Parathyroid adenoma (tissue), 2 donors: ENCODE data around the gene ACADS.

Experiments
- H2AFZ ChIP-seq: fragments of 300-600 bp; sonication (generic); one replicate; pipeline ENCODE4 v1.7.0; 2017; ENCODE audit warnings: antibody characterized with exemption, mild to moderate bottlenecking
- H3K27ac ChIP-seq: fragments of 300-600 bp; sonication (generic); one replicate; pipeline ENCODE4 v1.7.0; 2017
- H3K27me3 ChIP-seq: fragments of 300-600 bp; sonication (generic); one replicate; pipeline ENCODE4 v1.7.0; 2017; ENCODE audit warnings: low read length; ENCODE audit not compliant: control insufficient read depth, insufficient read depth
- H3K36me3 ChIP-seq: fragments of 300-600 bp; sonication (generic); one replicate; pipeline ENCODE4 v1.7.0; 2017; ENCODE audit warnings: low read length; ENCODE audit not compliant: control insufficient read depth, insufficient read depth
- H3K4me1 ChIP-seq: fragments of 300-600 bp; sonication (generic); one replicate; pipeline ENCODE4 v1.7.0; 2017; ENCODE audit warnings: control low read depth
- H3K4me2 ChIP-seq: fragments of 300-600 bp; sonication (generic); one replicate; pipeline ENCODE4 v1.7.0; 2017; ENCODE audit warnings: low read length
- H3K4me3 ChIP-seq: fragments of 300-600 bp; sonication (generic); one replicate; pipeline ENCODE4 v1.7.0; 2017; ENCODE audit warnings: low read depth, low read length
- H3K79me2 ChIP-seq: fragments of 300-600 bp; sonication (generic); one replicate; pipeline ENCODE4 v1.7.0; 2017; ENCODE audit warnings: control low read depth
- H3K9ac ChIP-seq: fragments of 300-600 bp; sonication (generic); one replicate; pipeline ENCODE4 v1.7.0; 2017; ENCODE audit warnings: mild to moderate bottlenecking
- H3K9me3 ChIP-seq: fragments of 300-600 bp; sonication (generic); one replicate; pipeline ENCODE4 v1.7.0; 2017; ENCODE audit warnings: low read length; ENCODE audit not compliant: control insufficient read depth
- TF ChIP-seq, protein P1 (sequence below): fragments of 300-600 bp; sonication (generic); IDR thresholded peaks from one replicate; pipeline ENCODE4 v1.7.0; 2017; ENCODE audit warnings: antibody characterized with exemption, mild to moderate bottlenecking
- donor health status: primary hyperparathyroidism.

Gene ACADS

DNA sequence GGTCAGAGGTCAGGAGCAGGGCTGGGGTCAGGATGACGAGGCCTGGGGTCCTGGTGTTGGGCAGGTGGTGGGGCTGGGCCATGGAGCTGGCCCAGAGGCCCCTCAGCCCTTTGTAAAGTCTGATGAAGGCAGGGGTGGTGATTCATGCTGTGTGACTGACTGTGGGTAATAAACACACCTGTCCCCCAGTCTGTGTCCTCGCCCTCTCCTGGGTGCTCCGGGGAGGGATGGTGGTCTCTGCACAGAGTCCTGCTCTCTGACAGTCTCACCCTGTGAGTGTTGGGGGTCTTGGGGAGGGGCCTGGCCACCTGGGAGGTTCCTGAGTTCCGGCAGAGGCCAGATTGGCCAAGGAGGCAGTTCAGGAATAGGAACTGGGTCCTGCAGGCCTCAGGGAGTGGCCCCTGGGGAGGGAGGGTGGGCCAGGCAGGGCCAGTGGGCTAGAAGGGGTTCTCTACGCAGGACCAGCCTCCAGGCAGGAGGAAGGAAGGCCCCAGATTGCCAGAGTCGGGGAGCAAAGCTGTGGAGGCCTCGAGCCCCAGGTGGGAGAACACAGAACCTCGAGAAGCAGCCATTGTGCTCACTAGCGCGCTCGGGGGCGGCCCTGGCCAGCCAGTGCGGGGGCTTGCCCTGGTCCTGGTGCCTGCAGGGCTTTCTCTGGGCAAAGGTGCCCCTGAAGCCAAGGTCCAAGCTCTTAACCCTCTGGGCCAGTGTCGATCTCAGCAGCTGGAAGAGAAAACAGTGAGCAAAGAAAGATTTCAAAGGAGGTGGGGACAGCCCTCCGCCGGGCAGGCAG lies 14.4 kb downstream of the ACADS start:
- no peaks in the 10 kb centered on the region for H3K27me3 ChIP-seq
- no peaks in the 10 kb centered on the region for H3K79me2 ChIP-seq
- H3K4me2 ChIP-seq, result no peak overlapping the region
- H3K27ac ChIP-seq, result no peak overlapping the region
- H2AFZ ChIP-seq, result no peak overlapping the region
- no peaks in the 10 kb centered on the region for H3K36me3 ChIP-seq
- no peak overlapping the region for H3K9ac ChIP-seq
- H3K4me1 ChIP-seq, result no peaks in the 10 kb centered on the region
- H3K9me3 ChIP-seq, result no peaks in the 10 kb centered on the region
- TF ChIP-seq, protein P1, sequence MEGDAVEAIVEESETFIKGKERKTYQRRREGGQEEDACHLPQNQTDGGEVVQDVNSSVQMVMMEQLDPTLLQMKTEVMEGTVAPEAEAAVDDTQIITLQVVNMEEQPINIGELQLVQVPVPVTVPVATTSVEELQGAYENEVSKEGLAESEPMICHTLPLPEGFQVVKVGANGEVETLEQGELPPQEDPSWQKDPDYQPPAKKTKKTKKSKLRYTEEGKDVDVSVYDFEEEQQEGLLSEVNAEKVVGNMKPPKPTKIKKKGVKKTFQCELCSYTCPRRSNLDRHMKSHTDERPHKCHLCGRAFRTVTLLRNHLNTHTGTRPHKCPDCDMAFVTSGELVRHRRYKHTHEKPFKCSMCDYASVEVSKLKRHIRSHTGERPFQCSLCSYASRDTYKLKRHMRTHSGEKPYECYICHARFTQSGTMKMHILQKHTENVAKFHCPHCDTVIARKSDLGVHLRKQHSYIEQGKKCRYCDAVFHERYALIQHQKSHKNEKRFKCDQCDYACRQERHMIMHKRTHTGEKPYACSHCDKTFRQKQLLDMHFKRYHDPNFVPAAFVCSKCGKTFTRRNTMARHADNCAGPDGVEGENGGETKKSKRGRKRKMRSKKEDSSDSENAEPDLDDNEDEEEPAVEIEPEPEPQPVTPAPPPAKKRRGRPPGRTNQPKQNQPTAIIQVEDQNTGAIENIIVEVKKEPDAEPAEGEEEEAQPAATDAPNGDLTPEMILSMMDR, result no peak
- no peak overlapping the region for H3K4me3 ChIP-seq

DNA sequence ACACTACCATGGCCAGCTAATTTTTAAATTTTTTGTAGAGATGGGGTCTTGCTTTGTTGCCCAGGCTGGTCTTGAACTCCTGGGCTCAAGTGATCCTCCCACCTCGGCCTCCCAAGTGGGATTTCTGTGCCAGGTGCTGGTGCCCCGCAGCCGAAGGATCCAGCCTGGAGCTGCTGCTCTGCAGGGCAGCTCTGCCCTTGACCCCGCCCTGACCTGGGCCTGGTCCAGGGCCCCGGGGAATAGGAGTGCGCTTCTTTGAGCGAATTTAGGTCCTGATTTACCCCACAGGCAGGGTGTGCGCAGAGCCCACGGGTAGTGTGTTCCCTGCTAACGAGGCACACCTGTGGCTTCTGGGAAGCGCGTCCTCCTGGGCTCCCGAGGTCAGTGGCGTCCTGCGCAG lies 15.2 kb downstream of the ACADS start:
- Histone ChIP-seq H3K27me3 (no peaks in the 10 kb centered on the region), H3K36me3 (no peaks in the 10 kb centered on the region), H3K4me1 (no peaks in the 10 kb centered on the region), H3K27ac (no peak overlapping the region), H3K4me3 (no peak overlapping the region), H3K9ac (no peak overlapping the region), H2AFZ (no peak overlapping the region), H3K4me2 (no peak overlapping the region), H3K79me2 (no peaks in the 10 kb centered on the region), H3K9me3 (no peaks in the 10 kb centered on the region)
- TF ChIP-seq, protein P1, result no peak

DNA sequence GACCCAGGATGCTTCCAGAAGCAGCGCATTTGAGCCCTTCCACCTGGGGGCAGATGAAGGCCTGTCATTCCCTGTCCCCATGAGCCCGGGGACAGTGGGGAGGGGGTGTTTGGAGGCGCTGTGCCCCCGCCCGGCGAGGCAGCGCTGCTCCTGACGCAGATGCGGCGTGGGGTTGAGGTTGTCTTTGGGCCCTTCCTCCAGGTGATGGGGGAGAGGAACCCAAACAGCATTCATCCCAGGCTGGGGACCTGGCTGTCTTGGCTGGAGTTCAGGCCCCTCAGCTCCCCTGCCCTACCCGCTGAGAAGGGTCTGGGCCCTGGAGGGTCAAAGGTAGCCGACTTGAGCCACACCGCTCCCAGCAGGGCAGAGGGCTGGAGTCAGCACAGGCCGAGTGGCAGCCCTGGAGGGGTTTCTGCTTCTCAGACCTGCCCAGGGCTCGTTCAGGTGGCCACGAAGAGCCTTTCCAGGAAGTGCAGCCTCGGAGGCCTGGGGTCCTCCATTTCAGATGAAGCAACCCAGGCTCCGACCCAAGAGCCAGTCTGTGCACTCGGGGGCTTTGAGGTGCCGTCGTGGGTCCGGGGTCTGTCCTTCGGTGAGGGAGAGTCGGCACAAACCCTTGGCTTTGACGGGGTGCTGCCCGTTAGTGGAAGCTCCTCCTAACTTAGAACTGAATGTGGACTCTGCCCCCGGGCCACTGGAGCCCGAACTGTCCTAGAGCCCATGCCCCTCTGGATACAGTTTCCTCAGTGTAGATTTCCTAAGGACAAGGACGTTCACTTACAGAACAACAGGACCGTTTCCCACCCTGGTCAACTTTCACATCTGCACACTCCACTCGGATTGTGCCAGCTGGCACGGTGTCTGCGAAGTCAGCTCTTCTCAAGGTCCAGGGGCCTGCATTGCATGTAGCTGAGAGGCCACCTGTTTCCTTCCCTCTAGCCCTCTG lies 16.1 kb downstream of the ACADS start:
- Histone ChIP-seq H2AFZ (no peak overlapping the region), H3K9ac (no peak overlapping the region), H3K9me3 (no peaks in the 10 kb centered on the region), H3K4me2 (no peak overlapping the region), H3K4me3 (no peak overlapping the region), H3K4me1 (no peaks in the 10 kb centered on the region), H3K27ac (no peak overlapping the region), H3K79me2 (no peaks in the 10 kb centered on the region), H3K27me3 (no peaks in the 10 kb centered on the region), H3K36me3 (no peaks in the 10 kb centered on the region)
- TF ChIP-seq, protein P1, result no peak

DNA sequence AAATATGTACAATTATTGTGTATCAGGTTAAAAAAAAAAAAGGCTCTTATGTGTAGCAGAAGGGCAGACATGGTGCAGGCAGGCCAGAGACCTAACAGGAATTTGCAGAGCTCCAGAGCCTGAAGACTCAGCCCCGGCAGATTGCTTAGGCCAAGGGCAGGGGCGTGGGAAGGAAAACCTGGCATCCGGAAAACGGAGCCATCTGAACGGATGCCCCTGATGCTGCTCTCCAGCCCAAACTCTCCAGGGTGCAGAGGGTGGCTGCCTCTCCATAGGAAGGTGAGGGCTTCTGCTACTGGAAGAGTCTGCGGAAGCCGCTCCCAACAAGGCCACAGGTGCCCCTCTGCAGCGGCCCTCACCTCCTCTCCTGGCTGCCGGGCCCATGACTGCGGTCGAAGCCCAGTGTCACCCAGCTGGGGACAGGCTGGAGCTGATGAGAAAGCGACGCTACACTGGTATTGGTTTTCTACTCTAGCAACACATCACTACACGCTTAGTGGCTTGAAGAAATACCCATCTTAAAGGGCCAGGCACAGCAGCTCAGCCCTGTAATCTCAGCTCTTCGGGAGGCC lies 19.4 kb downstream of the ACADS start:
- H3K4me1 ChIP-seq, result no peaks in the 10 kb centered on the region
- H3K27me3 ChIP-seq, result no peaks in the 10 kb centered on the region
- no peak overlapping the region for H3K9ac ChIP-seq
- H3K36me3 ChIP-seq, result no peaks in the 10 kb centered on the region
- H3K4me2 ChIP-seq, result no peak overlapping the region
- no peaks in the 10 kb centered on the region for H3K9me3 ChIP-seq
- no peak overlapping the region for H2AFZ ChIP-seq
- TF ChIP-seq, protein P1, result no peak
- H3K27ac ChIP-seq, result no peak overlapping the region
- H3K79me2 ChIP-seq, result no peaks in the 10 kb centered on the region
- no peak overlapping the region for H3K4me3 ChIP-seq
